Measurements from ENCODE around the gene PHOX2A.
"Not testable (repeated sequence)": the region's sequence is repeated elsewhere in the genome, so short reads cannot be mapped to it uniquely, and the experiment has no call there.

The PHOX2A gene

GRCh38 chr11:72223615-72224563 lies 20.1 kb downstream of the PHOX2A start:
- no peak for DNase-seq (ENCODE audit: low read depth in 2 of 2, low spot score in 1 of 2)

- DNase-seq (ENCODE audit: low read depth in 2 of 2, low spot score in 1 of 2): peak; percentile 87 to 88
These were observed 20.9 kb downstream of the PHOX2A start for GRCh38 chr11:72222907-72223614.

DNA sequence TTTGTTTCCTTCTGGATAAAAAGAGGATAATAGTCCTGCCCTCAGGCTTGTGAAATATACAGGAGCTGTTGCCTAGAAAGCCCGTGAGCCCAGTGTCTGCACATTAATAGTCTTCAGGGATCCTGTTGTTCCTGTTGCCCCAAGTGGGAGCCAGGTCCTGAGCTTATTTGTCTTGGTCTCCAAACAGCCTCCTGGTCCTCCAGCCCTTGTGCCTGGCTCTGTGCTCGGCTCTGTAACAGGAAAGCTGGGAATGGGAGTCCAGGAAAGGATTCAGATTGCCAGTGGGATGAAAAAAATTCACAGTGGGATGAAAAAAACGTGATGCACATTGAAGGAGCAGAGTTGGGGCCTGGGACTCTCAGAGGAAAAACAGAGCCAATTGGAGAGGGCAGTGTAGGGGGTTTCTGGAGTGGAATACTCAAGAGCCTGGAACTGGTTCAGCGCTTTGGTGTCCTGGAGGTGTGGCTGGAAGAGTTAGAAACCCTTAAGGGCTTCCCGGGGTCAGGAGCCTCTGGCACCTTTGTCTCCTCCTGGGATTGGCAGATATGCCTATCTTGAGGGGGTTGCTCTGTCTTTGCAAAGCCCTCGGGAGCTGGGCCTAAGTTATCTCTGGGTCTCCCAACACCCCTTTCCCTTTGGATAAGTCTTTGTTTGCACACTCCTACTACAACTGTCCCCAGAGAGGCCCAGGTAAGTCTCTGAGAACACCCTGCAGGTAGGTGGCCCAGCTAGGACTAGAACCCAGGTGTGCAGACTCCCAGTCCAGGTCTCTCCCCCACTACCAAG lies 21.7 kb downstream of the PHOX2A start:
- DNase-seq (ENCODE audit: low read depth in 2 of 2, low spot score in 1 of 2): no peak

DNA sequence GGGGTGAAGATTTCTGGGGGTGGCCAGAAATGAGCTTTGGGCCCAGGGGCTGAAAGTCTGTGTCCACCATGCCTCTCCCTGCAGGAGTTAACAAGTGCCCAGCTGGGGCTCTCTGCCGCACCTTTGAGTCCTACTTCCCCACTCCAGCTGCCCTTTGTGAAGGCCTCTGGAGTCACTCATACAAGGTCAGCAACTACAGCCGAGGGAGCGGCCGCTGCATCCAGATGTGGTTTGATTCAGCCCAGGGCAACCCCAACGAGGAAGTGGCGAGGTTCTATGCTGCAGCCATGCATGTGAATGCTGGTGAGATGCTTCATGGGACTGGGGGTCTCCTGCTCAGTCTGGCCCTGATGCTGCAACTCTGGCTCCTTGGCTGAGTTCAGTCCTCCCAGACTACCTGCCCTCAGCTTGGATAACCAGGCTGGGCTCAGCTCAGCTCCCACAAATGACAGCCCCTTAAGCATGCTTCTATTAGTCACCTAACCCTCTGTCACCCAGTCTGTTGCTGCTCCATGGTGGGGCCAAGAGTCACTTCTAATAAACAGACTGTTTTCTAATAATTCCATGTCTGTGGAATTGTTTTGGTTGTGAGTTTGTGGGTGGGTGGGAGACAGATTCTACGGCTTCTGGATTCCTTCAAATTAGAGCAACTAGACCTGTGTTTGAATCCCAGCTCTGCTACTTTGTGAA lies 22.4 kb downstream of the PHOX2A start:
- no peak for DNase-seq (ENCODE audit: low read depth in 2 of 2, low spot score in 1 of 2)

DNA sequence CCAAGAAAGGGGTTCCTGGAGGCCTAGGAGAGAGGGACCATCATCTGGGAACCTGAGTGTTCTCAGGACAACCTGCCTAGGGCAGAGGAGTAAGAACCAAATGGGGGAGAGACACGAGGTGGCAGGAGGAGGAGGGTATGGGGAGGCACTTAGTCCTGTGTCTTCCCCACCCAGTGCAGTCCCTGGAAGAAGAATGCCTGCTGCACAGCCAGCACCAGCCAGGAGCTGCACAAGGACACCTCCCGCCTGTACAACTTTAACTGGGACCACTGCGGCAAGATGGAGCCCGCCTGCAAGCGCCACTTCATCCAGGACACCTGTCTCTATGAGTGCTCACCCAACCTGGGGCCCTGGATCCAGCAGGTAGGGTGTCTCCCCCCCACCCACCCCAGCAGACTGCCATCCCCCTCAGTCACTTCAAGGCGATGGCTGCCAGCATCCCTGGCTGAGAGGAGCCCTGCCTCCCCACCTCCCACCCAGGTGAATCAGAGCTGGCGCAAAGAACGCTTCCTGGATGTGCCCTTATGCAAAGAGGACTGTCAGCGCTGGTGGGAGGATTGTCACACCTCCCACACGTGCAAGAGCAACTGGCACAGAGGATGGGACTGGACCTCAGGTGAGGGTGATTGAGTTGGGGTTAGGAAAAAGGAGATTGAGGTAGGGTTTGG lies 23.1 kb downstream of the PHOX2A start:
- no peak for DNase-seq (ENCODE audit: low read depth in 2 of 2, low spot score in 1 of 2)

DNA sequence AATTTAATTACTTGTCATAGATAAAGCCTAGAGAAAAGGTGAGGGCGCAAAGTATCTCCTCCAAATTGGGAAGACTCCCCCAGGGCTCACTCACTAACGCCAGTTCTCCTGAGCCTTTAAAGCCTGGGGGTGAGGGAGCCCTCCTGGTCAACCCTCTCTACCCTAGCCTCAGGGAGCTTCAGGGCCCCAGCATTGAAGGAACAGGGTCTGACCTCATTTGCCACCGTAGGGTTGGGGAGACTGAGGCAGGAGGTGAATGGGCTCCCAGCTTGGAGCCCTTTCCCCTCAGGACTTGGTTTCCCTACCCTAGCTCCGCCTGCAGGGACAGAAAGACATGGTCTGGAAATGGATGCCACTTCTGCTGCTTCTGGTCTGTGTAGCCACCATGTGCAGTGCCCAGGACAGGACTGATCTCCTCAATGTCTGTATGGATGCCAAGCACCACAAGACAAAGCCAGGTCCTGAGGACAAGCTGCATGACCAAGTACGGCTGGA lies 25.7 kb downstream of the PHOX2A start:
- DNase-seq (ENCODE audit: low read depth in 2 of 2, low spot score in 1 of 2): no peak

GRCh38 chr11:72217841-72218240 lies 26.1 kb downstream of the PHOX2A start:
- DNase-seq (ENCODE audit: low read depth in 2 of 2, low spot score in 1 of 2): no peak

GRCh38 chr11:72216638-72217037 lies 27.3 kb downstream of the PHOX2A start, which contains the start of gene FOLR2:
FOLR2 (plus strand) TSS chr11:72216794; CDS start chr11:72218585, 1,791 bp downstream.
- DNase-seq (ENCODE audit: low read depth in 2 of 2, low spot score in 1 of 2): no peak

DNA sequence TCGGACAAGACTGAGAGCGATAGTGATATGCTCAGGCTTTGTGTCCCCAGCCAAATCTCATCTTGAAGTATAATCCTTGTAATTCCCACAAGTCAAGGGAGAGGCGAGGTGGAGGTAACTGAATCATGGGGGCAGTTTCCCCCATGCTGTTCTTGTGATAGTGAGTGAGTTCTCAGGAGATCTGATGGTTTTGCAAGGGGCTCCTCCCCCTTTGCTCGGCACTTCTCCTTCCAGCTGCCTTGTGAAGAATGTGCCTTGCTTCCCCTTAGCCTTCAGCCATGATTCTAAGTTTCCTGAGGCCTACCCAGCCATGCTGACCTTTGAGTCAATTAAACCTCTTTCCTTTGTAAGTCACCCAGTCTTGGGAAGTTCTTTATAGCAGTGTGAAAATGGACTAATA lies 34.9 kb downstream of the PHOX2A start:
- DNase-seq (ENCODE audit: low read depth in 2 of 2, low spot score in 1 of 2): no peak

DNA sequence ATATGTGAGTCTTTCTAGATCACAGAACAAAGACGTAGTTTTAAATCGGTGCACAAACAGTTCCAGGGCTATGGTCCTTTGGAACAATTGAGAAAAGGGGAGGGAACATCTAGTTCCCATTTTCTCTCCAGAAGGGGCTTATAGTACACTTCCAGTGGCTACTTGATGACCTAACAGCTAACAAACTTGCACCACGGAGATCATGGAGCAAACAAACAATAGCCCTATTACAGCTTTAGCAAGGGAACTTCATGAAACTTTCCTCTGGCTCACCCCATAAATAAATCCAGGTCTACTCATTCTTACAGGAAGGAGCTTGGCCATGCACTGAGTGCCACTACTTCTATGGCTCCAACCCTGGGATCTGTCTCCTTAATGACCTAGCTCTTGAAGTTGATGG lies 35.7 kb downstream of the PHOX2A start:
- DNase-seq (ENCODE audit: low read depth in 2 of 2, low spot score in 1 of 2): no peak

- not testable (repeated sequence) for DNase-seq (ENCODE audit: low read depth in 2 of 2, low spot score in 1 of 2)
These were observed 37.2 kb downstream of the PHOX2A start for GRCh38 chr11:72206794-72207193.

DNA sequence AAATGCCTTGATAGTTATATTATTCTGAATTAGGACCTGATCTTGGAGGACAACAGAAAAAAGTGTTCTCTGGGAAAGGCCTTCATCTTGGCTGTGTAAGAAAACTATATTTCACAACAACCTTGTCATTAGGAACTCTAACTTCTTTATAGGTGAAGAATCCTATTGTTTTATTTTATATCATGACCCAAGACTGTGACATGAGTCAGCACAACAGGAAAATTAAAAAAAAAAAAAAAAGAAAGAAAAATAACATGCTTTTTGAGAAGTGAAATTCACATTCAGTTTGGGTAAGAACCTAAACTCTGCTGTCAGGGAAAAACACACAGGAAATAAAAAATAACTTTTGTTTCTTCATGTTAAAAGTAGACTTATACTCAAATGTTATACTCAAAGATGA lies 39.1 kb downstream of the PHOX2A start:
- no peak for DNase-seq (ENCODE audit: low read depth in 2 of 2, low spot score in 1 of 2)

- no peak for DNase-seq (ENCODE audit: low read depth in 2 of 2, low spot score in 1 of 2)
These were observed 40.8 kb downstream of the PHOX2A start for GRCh38 chr11:72203163-72203562.

DNA sequence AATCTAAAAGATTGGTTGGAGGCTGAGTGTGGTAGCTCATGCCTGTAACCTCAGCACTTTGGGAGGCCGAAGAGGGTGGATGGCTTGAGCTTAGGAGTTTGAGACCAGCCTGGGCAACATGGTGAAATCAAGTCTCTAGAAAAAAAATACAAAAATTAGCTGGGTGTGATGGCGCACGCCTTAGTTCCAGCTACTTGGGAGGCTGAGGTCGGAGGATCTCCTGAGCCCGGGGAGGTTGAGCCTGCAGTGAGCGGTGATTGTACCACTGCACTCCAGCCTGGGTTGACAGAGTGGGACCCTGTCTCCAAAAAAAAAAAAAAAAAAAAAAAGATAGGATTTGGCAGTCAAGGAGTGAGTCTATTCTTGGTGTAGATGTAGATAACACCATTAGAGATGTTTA lies 41.4 kb downstream of the PHOX2A start:
- no peak for DNase-seq (ENCODE audit: low read depth in 2 of 2, low spot score in 1 of 2)

DNA sequence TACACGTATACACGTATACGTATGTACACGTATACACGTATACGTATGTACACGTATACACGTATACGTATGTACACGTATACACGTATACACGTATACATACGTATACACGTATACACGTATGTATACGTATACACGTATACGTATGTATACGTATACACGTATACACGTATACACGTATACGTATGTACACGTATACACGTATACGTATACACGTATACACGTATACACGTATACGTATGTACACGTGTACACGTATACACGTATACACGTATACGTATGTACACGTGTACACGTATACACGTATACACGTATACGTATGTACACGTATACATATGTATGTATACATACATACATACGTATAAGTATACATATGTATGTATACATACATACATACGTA lies 42.5 kb downstream of the PHOX2A start:
- not testable (repeated sequence) for DNase-seq (ENCODE audit: low read depth in 2 of 2, low spot score in 1 of 2)

DNA sequence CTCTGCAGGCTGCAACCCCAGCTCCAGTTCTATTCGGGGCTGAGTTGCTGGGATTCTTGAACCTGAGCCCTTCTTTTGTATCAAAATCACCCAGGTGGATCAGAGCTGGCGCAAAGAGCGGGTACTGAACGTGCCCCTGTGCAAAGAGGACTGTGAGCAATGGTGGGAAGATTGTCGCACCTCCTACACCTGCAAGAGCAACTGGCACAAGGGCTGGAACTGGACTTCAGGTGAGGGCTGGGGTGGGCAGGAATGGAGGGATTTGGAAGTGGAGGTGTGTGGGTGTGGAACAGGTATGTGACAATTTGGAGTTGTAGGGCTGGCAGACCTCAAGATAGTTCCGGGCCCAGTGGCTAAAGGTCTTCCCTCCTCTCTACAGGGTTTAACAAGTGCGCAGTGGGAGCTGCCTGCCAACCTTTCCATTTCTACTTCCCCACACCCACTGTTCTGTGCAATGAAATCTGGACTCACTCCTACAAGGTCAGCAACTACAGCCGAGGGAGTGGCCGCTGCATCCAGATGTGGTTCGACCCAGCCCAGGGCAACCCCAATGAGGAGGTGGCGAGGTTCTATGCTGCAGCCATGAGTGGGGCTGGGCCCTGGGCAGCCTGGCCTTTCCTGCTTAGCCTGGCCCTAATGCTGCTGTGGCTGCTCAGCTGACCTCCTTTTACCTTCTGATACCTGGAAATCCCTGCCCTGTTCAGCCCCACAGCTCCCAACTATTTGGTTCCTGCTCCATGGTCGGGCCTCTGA lies 48.3 kb downstream of the PHOX2A start:
- no peak for DNase-seq (ENCODE audit: low read depth in 2 of 2, low spot score in 1 of 2)

GRCh38 chr11:72191961-72192381 lies 52.0 kb downstream of the PHOX2A start, which contains the start of gene FOLR1:
FOLR1 (plus strand) TSS chr11:72192140; CDS start chr11:72192174, 34 bp downstream.
- no peak for DNase-seq (ENCODE audit: low read depth in 2 of 2, low spot score in 1 of 2)

GRCh38 chr11:72190631-72191071 lies 53.3 kb downstream of the PHOX2A start:
- no peak for DNase-seq (ENCODE audit: low read depth in 2 of 2, low spot score in 1 of 2)
